Left lobe of liver (tissue), 2 donors: ENCODE results near the gene EMILIN1. TPM values are rescaled to one million over a fixed set of nuclear protein-coding genes. Genes with fewer than 3 reads are reported as not detected.
"Not testable (repeated sequence)": the region's sequence is repeated elsewhere in the genome, so short reads cannot be mapped to it uniquely, and the experiment has no call there.

Source experiments
- ATAC-seq: fragments of 200-7000 bp; cut with Tn5 transposase; one replicate; pipeline ENCODE4 v1.9.1; 2020; ENCODE audit warnings: mild to moderate bottlenecking, moderate library complexity
- DNase-seq: peaks from one replicate; pipeline ENCODE4 v3.0.0-alpha.2; 2020; ENCODE audit warnings: low spot score
- total RNA-seq: library from RNA; stranded (reverse); gene quantifications from one replicate; pipeline ENCODE4 v1.2.1, GENCODE V29; 2021
- donor health status: DM: no; HTN: no; CAD: no; lungs with moderate emphysema.
- donor health status: DM: no; HTN: yes; CAD: no.

The EMILIN1 gene
- total RNA-seq, 1 donor from 2014 or later: 16.0 TPM

DNA sequence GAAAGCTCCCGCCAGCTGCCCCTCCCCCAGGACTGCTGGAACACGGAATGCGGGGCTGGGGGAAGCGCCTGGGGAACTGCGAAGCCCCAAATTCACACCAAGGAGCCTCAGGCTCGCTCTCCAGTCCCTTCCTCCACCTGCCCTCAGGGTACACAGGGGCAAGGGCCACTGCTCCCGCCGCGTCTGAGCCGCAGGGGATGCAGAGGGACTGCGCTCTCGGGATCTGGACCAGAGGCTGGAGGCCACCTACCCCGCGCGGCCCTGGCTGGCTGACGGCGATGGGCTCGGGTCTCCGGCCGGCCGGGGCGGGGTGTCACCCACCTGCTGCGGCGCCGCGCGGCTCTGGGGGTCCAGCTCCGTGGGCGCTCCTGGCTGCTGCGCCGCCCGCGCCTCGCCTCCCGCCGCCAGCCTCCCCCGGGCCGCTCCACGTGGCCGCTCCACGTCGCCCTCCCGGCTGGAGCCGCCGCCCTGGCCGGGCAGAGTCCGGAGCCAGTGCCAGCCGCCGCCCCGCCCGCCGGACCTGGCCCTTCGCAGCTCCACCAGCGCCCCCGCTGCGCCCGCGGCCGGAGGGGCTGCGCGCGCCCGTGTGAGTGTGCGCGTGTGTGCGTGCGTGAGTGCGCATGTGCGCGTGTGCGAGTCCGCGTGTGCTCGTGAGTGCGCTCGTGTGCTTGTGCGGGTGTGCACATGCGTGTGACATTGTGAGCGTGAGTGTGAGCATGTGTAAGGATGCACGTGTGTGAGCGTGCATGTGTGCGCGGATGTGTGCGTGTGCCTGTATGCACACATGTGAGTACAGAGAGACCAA is 40.3 kb downstream of the EMILIN1 start, which contains the start of gene CGREF1:
Gene CGREF1, minus strand, starts transcription at position 604 of the 805 bp plus-strand sequence. CDS start 14,762 bp downstream, outside the sequence.
- peak; percentile 72 for ATAC-seq
- no peak for DNase-seq

DNA sequence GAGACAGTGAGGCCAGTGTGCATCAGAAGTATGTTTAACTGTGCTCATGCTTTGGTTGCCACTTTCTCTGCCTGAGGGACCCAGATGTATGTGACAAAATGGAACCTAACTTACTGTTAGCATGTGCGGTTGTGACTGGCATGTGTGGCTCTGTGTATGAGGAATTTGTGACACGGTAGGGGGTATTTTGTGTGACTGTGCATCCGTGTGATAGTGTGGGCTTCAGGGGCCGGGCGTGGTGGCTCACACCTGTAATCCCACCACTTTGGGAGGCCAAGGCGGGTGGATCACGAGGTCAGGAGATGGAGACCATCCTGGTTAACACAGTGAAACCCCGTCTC is 40.9 kb downstream of the EMILIN1 start:
- DNase-seq, ATAC-seq: not testable (repeated sequence)

DNA sequence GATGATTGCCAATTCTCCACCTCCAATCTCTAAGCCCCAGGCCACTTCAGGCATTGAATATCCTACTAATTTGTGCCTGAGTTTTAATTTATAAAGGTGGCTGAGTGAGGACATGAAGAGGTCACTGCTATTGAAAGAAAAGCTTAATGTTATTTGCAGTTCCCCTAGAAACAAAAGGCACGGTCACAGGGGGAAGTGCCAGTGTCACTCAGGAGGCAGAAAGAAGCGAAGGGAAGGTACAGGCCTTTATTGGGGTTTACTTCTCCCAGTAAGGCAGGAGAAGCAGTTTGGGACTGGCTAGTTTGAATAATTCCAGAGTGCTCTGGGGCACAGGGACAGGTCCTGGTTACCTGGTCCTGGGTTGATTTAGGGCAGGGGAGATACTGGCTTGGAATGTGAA is 43.5 kb downstream of the EMILIN1 start:
- no peak for DNase-seq
- ATAC-seq: no peak

DNA sequence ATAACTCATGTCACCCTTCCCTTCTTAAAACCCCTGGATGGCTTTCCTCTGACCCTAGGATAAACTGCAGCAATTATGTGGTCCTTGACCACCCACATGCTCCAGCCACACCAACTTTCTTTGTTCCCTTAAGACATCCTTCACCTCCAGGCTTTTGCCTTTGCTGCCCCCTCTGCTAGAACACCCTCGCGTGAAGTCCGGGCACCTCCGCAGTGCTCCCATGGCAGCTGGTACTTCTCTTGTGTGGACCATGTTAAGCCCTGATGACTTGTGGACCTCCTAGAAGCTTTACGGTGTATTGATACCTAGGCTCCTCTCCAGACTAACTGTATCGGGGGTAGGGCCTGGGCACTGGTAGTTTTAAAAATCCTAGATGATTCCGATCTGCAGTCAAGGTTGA is 44.4 kb downstream of the EMILIN1 start:
- DNase-seq: no peak
- no peak for ATAC-seq

DNA sequence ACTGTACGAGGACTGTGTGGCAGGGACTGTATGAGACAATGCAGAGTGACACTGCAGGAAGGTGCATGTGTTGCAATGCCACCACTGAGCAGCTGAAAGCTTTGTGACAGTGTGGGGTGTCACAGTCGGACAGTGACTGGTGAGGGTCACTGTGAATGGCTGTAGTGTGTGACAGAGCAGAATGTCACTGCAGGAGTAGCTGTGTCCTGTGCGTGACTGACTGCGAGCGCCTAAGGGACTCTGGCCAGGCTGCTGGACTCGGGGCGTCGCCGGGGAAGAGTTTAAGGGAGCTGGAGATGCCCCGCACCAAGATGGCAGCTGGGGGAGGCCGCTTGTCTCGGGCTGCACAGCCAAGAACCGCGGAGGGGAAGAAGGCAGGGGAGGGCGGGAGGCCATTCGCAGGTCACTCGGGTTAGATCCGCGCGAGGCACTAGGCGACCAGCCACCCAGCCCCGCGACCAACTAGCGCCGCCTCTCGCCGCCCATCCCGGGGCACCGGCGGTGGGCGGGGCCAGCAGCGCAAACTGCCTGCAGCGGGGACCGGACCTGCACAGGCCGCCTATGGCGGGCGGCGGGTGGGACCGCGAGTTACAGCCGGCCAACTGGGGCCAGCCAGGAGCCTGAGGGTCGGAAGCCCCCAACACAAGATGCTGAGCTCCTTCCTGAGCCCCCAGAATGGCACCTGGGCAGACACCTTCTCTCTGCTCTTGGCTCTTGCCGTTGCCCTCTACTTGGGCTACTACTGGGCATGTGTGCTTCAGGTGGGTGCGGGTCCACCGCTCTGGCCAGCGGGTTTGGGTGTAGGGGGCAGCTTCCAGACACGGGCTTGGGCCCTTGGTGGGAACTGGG is 45.1 kb downstream of the EMILIN1 start, which contains the start of gene ABHD1:
Gene ABHD1, plus strand, starts transcription at position 514 of the 849 bp plus-strand sequence. Its CDS starts 134 bp downstream, at position 648.
- DNase-seq: peak; percentile 84
- peak; percentile 85 for ATAC-seq

DNA sequence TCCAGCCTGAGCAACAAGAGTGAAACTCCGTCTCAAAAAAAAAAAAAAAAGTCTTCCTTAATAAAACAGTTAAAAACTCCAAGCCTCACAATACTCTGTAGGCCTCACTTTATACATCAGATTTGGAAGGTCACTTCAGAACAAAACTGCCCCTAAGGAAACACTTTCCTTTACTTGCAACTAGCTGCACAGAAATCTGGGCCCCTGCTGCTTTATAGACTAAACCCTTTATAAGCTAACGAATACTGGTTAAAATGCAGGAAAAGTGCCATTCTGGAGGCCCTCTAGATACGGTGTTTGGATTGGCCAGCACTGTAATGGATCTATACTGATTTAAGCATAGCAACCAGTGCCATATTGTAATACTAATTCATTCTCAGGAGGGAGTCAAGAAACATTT is 46.7 kb downstream of the EMILIN1 start:
- no peak for DNase-seq
- no peak for ATAC-seq

DNA sequence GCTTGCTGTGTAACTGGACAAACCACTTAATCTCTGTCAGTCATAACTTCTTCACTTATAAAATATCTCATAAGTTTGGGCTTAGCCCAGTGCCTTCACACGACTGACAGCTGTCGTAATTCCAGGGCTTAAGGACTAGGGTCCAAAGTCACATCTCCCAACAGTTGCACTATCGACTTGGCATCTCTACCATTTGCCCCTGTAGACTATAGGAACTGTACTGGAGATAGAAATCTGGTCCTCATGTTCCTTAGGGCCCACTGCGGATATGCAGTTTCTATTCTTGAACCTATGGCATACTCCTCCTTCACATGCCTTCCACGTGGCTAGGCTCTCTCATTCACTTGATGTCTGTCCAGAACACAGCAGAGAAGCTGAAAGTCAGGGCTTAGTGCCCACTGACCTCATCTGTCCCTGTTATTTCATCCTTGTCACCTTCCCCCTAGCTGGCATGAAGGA is 47.9 kb downstream of the EMILIN1 start:
- DNase-seq (peak; percentile 80), ATAC-seq (peak; percentile 58)

DNA sequence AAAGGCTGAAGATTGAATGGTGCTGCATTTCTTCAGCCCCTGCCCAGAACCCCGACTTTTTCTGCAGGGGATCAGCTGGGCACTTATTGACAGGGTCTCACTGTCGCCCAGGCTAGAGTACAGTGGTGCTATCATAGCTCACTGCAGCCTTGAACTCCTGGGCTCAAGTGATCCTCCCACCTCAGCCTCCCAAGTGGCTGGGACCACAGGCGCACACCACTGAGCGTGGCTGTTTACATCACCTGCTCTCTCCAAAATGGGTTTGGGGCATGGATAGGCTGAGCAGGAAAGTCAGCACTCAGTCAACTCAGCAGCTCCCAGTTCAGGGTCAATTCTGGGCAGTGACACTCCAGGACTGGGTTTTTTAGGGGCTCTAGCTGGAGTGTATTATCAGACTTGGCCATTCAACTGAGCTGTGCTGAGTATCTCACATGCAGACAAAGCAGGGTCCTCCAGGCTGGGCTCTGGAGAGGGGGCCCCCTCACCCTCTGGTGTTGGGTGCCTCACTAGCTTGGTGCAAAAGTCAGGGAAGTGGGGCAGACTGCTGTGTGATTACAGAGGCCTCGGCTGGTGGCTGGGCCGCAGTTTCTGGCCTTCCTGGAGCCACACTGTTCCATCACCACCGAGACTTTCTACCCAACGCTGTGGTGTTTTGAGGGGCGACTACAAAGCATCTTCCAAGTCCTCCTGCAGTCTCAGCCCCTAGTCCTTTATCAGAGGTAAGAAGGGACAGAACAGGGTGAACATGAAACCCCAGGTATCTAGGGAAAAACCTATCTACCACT is 49.7 kb downstream of the EMILIN1 start:
- ATAC-seq (no peak), DNase-seq (no peak)

DNA sequence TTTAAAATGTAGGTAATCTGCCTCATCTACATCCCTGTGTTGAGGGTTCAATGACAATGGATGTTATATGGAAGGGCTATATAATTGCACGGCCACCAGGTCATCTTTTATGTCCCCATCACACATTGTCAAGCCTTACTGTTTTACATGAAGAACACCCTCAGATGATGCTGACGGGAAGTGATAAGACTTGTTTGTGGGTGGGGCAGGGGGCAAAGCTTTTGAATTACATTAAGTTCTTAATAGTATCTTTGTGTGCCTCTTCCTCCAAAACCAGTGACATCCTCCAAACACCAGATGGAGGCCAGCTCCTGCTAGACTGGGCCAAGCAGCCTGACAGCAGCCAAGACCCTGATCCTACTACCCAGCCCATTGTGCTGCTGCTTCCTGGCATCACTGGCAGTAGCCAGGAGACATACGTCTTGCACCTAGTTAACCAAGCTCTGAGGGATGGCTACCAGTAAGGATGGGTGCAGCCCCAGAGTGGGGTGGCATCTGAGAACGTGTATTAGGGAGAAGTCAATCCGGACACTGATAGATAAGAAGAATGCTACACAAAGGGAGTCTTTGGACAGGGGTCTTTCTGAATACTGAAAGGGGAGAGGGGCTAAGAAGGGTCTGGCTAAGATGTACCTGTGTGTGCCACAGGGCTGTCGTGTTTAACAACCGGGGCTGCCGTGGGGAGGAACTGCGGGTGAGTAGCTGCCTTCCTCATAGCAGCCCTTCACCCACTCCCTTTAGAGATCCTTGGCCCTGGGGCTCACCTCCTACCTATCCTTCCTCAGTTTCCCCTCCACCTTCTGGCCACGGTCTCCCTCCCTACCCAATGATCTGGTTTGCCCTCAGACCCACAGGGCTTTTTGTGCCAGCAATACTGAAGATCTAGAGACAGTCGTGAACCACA is 50.5 kb downstream of the EMILIN1 start:
- ATAC-seq: no peak

DNA sequence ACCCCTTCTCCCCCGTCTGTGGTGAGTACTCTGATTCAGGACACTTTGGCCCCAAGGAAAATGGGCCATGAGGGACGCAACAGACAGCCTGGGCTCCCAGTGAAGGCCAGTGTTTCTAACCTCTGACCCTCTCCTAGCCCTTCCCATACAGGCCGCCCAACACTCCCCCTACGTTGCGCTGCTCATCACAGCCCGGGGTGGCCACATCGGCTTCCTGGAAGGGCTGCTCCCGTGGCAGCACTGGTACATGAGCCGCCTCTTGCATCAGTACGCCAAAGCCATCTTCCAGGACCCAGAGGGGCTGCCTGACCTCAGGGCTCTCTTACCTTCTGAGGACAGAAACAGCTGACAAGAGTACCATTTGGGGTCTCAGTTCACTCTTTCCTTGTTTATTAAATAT is 52.0 kb downstream of the EMILIN1 start:
- DNase-seq: no peak
- ATAC-seq: no peak

More for the DNA sequence above, 50.5 kb downstream of the EMILIN1 start:
- no peak for DNase-seq

DNA sequence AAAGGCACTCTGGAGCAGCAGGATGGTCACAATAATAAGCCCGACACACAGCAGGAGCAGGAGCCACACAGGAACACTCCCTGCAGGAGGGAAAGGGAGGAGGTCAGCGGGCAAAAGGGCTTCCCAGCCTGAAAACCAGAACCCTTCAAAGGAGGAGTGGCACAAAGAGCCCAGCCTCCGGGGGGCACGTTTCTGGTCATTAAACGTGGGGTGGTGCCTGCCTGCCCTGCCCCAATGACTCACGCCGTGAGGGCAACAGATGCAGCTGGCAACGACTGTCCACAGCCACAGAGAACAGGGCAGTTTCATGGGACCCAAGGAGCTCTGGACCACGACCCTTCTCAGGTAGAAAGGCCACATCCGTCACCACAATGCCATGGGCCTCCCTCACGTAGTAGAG is 53.0 kb downstream of the EMILIN1 start:
- ATAC-seq: no peak

DNA sequence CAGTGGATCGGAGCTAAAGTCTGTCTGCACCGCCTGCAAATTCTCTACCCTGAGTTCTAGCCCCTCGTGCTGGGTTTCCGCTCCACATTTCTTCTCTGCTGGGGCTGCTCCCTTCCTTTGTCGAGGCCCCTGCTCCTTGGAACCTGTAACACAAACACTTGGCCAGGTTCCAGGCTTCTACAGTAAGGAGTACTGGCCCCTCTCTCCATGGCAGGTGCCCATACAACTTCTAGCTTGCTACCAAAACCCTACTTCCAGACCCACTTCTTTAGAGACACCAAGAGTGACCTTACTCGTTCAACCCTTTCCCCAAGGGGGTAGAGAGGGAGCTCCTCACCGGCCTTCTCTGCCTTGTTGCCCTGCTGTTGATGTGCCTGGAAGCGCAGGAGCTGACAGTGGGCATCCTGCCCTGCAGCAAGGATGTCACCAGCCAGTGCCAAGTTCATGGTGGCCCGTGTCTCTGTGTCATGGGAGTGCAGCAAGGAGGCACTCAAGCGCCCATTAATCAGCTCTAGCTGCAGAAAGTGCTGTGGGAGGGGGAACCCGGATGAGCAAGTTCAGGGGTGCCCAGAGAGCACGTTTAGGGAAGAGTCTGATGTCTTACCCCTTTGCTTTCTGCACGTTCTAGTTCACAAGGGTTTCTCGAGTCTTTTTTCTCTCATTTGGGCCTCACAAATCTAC is 54.9 kb downstream of the EMILIN1 start:
- ATAC-seq: peak; percentile 52
- peak; percentile 71 for DNase-seq

More for the DNA sequence above, 53.0 kb downstream of the EMILIN1 start:
- DNase-seq: no peak

DNA sequence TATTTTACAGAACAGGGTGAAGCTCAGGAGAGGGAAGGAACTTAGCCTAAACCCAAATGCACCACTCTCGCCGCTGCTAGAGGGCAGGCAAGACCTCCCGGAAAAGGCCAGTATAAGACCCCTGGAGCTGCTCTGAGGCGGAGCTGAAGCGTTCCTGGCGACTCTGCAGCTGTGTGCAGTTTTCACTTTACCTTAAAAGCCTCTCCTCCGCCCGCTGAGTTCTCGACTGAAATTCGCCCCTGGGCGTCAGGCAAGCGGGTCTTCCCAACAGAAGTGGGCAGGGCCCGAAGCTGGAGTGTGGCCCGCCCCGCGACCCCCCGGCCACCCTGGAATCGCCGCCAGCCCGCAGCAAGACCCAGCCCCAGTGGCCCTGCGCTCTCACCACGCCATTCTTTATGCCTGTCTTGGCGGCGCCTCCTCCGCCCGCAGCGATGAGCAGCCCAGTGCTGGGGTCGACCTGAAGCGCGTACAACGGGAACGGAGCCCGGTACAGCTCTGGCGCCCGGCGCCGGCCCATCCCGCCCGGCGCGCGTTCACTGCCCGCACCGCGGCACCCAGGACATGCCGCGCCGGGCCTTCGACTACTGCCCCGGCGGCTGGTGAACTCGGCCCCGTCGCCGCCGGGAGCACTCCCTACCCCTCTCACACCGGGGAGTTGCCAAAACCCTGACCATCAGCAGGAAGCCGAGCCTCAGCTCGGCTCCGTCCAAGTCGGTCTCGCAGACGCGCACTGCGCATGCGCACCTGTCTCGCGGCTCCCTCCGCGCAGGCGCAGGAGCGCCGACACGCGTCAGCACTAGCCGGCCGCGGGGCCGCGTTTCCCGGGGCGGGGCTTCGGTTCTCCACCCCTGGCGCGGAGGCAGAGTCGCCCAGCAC is 55.7 kb downstream of the EMILIN1 start, which contains the start of gene PREB:
Gene PREB, minus strand, starts transcription at position 732 of the 876 bp plus-strand sequence. Its CDS starts 215 bp downstream, at position 517.
- DNase-seq (peak; percentile 99), ATAC-seq (peak; percentile 92)

DNA sequence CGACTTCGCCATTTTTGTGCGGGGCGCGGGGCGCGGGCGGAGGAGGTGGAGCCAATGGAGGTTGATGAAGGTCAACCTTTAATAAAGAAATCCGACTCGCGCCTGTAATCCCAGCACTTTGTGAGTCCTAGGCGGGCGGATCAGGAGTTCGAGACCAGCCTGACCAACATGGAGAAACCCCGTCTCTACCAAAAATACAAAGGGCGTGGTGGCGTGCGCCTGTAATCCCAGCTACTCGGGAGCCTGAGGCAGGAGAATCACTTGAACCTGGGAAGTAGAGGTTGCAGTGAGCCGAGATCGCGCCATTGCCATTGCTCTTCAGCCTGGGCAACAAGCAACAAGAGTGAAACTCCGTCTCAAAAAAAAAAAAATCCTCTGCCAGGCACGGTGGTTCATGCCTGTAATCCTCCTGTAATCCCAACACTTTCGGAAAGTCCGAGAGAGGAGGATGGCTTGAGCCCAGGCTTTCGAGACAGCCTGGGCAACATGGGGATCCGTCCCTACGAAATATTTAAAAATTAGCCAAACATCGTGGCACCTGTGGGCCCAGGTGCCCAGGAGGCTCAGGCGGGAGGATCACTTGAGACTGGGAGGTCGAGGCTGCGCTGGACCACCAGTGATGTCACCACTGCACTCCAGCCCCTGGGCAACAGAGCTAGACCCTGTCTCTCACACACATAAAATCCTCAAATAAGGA is 56.5 kb downstream of the EMILIN1 start:
- DNase-seq (no peak), ATAC-seq (no peak)

DNA sequence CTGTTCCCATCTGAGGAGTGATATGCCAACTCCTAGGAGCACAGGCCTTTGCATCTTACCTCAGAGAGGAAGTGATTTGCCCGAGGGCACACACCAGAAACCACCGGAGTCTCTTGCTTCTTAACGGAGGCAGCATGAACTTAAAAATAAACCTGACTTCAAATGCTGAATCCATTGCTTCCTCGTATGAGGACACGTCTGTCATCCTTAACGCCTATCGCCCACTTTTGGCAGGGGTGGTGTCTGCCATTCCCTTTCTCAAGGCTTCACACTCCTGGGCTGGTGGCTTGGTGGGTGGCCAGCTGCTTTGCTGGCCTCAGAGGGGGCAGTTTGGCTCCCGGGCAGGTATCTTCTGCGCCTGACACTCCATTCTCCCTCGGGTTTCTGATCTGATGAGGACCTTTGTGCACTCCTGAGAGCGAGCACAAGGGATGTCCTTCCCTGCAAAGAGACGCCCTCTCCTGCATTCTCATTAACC is 57.1 kb downstream of the EMILIN1 start:
- ATAC-seq: no peak
- DNase-seq: no peak
